ENCODE data around the gene CACNB3.

Gene CACNB3
- total RNA-seq = 2.4 to 18.3 (median 9.2) reads per million in 9 experiments

GRCh38 chr12:48817873-48818830 is at the start of gene CACNB3:
Gene CACNB3 (plus strand): TSS chr12:48818496. CDS start chr12:48818930, 434 bp downstream.
- no peaks in the 10 kb centered on the region for H3K9me3 Mint-ChIP-seq
- H3K36me3 Mint-ChIP-seq (ENCODE audit: insufficient read depth) = peaks cover 9% of the 10 kb centered on the region
- DNase-seq (peak; percentile 75 to 76 (median 75)), ATAC-seq (replicated peaks) (peak; percentile 69)
- no peaks in the 10 kb centered on the region for H3K27me3 Mint-ChIP-seq
- peak within 1 kb of the TSS; percentile 89 to 93 for H3K4me3 Mint-ChIP-seq
- H3K4me1 Mint-ChIP-seq (ENCODE audit: low read depth in 2 of 2) = peaks cover 35 to 42% of the 10 kb centered on the region in 2 donors
- peak within 1 kb of the TSS; percentile 70 to 81 for H3K27ac Mint-ChIP-seq

- Mint-ChIP-seq H3K9me3 (no peaks in the 10 kb centered on the region), H3K4me1 (ENCODE audit: low read depth in 2 of 2) (peaks cover 11 to 14% of the 10 kb centered on the region in 2 donors), H3K4me3 (no peak overlapping the region), H3K27me3 (peaks cover 0 to 17% of the 10 kb centered on the region in 2 donors), H3K27ac (no peak overlapping the region), H3K36me3 (ENCODE audit: insufficient read depth) (no peaks in the 10 kb centered on the region)
- ATAC-seq (replicated peaks) = no peak
- no peak for DNase-seq
Measured at GRCh38 chr12:48768736-48769135, 49.6 kb upstream of the CACNB3 start.

- ATAC-seq (replicated peaks) (no peak), DNase-seq (no peak)
- H3K4me3 Mint-ChIP-seq = no peak overlapping the region
- no peak overlapping the region for H3K27ac Mint-ChIP-seq
- H3K4me1 Mint-ChIP-seq (ENCODE audit: low read depth in 2 of 2) = peaks cover 6 to 10% of the 10 kb centered on the region in 2 donors
- no peaks in the 10 kb centered on the region for H3K36me3 Mint-ChIP-seq (ENCODE audit: insufficient read depth)
- H3K27me3 Mint-ChIP-seq = peaks cover 6 to 34% of the 10 kb centered on the region in 2 donors
- no peaks in the 10 kb centered on the region for H3K9me3 Mint-ChIP-seq
Measured at GRCh38 chr12:48770756-48771155, 47.5 kb upstream of the CACNB3 start.

GRCh38 chr12:48771588-48772112 is 46.6 kb upstream of the CACNB3 start:
- Mint-ChIP-seq H3K27ac (no peak overlapping the region), H3K4me1 (ENCODE audit: low read depth in 2 of 2) (peaks cover 0 to under 1% of the 10 kb centered on the region in 2 donors), H3K4me3 (no peak overlapping the region), H3K27me3 (peaks cover 6 to 34% of the 10 kb centered on the region in 2 donors), H3K9me3 (no peaks in the 10 kb centered on the region), H3K36me3 (ENCODE audit: insufficient read depth) (no peaks in the 10 kb centered on the region)
- ATAC-seq (replicated peaks) (no peak), DNase-seq (no peak)

DNA sequence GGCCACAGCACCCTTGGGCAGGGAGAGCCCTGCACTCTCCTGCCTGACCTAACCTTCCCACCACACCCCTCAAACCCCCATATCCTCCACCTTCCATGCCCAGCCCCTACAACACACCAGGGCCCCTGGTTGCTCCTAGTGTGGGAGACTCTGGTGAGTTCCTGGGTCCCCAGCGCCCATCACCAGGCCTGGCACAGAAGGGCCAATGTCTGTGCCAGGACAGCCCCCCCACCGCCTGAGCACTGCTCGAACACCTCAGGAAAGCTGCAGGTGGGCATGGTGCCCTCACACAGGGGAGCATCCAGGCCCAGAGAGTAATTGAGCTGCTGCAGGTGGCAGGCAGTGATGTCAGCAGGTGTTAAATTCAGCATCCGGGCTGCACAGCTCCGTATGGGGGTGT is 44.6 kb upstream of the CACNB3 start:
- Mint-ChIP-seq H3K36me3 (ENCODE audit: insufficient read depth) (no peaks in the 10 kb centered on the region), H3K27me3 (peaks cover 6 to 39% of the 10 kb centered on the region in 2 donors), H3K4me3 (no peak overlapping the region), H3K4me1 (ENCODE audit: low read depth in 2 of 2) (no peaks in the 10 kb centered on the region), H3K27ac (peak overlapping the region in 1 of 2 donors; percentile 14), H3K9me3 (no peaks in the 10 kb centered on the region)
- DNase-seq = no peak
- no peak for ATAC-seq (replicated peaks)

DNA sequence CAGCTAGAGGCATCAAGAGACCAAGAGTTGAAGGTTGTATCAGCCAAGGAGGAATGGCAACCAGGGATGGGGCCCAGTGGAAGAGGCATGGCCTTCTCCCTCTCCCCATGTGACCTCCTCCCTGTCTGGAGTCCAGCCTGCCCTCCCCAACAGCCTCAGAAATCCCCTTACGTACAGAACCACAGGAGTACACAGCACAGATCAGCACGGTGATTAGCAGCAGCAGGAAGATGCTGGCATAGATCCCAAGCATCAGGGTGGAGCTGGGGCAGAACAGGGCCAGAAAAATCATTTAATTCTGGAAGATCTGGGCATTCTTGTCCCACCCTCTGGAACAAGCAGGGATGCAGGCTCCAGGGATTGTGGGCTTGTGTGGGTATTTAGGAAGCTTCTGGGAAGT is 43.8 kb upstream of the CACNB3 start:
- no peaks in the 10 kb centered on the region for H3K36me3 Mint-ChIP-seq (ENCODE audit: insufficient read depth)
- no peaks in the 10 kb centered on the region for H3K4me1 Mint-ChIP-seq (ENCODE audit: low read depth in 2 of 2)
- no peak overlapping the region for H3K27ac Mint-ChIP-seq

DNA sequence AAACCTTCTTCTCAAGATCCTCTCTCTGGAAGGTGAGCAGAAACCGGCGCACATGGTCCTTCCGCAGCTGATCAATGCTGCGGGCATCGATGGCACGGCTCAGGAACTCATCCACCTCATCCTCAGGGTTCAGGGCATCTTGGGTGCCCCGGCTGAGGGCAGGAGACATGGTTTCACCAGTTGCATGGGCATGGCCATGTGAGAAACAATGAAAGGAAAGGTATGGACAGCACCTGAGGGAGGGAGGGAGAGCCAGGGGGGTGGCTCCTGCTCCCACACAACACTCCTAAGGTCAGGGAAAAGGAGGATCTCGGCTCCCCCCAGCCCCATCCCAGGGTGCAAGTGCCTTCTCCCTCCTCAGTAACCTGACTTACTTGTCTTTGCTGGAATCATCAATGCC is 43.0 kb upstream of the CACNB3 start:
- Mint-ChIP-seq H3K4me3 (no peak overlapping the region), H3K27me3 (peaks cover 6 to 42% of the 10 kb centered on the region in 2 donors), H3K36me3 (ENCODE audit: insufficient read depth) (no peaks in the 10 kb centered on the region), H3K27ac (no peak overlapping the region), H3K9me3 (no peaks in the 10 kb centered on the region), H3K4me1 (ENCODE audit: low read depth in 2 of 2) (no peaks in the 10 kb centered on the region)
- ATAC-seq (replicated peaks) (no peak), DNase-seq (no peak)

More for the DNA sequence above, 43.8 kb upstream of the CACNB3 start:
- DNase-seq (no peak), ATAC-seq (replicated peaks) (no peak)
- H3K27me3 Mint-ChIP-seq = peaks cover 6 to 37% of the 10 kb centered on the region in 2 donors
- H3K4me3 Mint-ChIP-seq = no peak overlapping the region
- H3K9me3 Mint-ChIP-seq = no peaks in the 10 kb centered on the region

GRCh38 chr12:48775991-48776649 is 42.2 kb upstream of the CACNB3 start:
- ATAC-seq (replicated peaks) (no peak), DNase-seq (no peak)
- no peaks in the 10 kb centered on the region for H3K9me3 Mint-ChIP-seq
- no peak overlapping the region for H3K4me3 Mint-ChIP-seq
- H3K36me3 Mint-ChIP-seq (ENCODE audit: insufficient read depth) = no peaks in the 10 kb centered on the region
- H3K27me3 Mint-ChIP-seq = peaks cover 6 to 41% of the 10 kb centered on the region in 2 donors
- no peaks in the 10 kb centered on the region for H3K4me1 Mint-ChIP-seq (ENCODE audit: low read depth in 2 of 2)
- H3K27ac Mint-ChIP-seq = no peak overlapping the region

GRCh38 chr12:48776956-48777355 is 41.3 kb upstream of the CACNB3 start:
- Mint-ChIP-seq H3K9me3 (no peaks in the 10 kb centered on the region), H3K4me3 (no peak overlapping the region), H3K27me3 (peaks cover 10 to 38% of the 10 kb centered on the region in 2 donors), H3K27ac (no peak overlapping the region), H3K4me1 (ENCODE audit: low read depth in 2 of 2) (no peaks in the 10 kb centered on the region), H3K36me3 (ENCODE audit: insufficient read depth) (no peaks in the 10 kb centered on the region)
- DNase-seq (no peak), ATAC-seq (replicated peaks) (no peak)

DNA sequence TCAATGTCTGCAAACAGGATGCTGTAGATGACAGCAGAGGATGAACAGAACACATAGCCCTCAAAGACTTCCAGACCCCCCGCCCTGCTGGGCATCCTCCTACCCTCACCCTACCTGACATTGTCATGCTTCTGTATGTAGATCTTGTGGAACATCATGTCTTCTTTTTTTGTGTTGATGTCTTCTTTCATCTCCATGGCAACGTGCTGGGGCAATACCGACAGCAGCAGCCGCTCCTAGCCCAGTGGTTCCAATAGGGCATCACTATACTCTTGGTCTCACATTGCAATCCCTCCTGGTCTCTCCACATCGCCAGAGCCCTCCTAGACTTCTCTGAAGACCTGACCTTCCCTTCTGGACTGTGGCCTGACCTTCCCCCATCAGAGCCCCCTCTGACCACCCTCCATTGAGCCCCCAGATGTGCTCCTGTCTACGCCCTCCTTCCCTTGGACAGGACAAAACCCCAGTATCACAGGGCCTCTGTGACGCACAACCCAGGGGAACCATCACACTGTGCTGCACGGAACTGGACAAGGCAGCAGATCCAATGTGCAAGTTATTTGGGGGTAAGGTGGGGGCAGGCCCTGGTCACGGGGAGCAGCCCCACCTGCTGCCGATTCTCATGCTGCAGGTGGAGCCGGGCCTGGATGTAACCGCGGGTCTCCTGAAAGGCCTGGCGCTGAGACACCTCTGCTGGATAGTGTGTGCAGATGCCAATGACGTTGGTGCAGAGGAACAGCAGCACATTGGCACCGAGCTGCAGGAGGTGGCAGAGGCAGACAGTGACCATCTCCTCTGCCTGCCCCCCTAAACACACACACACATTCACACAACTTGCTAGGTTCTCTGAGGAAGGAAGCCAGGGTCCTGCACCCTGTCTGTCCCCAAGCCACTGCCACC is 40.5 kb upstream of the CACNB3 start:
- ATAC-seq (replicated peaks) (no peak), DNase-seq (no peak)
- no peaks in the 10 kb centered on the region for H3K36me3 Mint-ChIP-seq (ENCODE audit: insufficient read depth)
- peaks cover 15 to 46% of the 10 kb centered on the region in 2 donors for H3K27me3 Mint-ChIP-seq
- no peaks in the 10 kb centered on the region for H3K4me1 Mint-ChIP-seq (ENCODE audit: low read depth in 2 of 2)
- no peaks in the 10 kb centered on the region for H3K9me3 Mint-ChIP-seq
- H3K27ac Mint-ChIP-seq = peak overlapping the region in 1 of 2 donors; percentile 14
- H3K4me3 Mint-ChIP-seq = no peak overlapping the region

- Mint-ChIP-seq H3K9me3 (no peaks in the 10 kb centered on the region), H3K4me3 (no peak overlapping the region), H3K36me3 (ENCODE audit: insufficient read depth) (no peaks in the 10 kb centered on the region), H3K27me3 (peaks cover 12 to 41% of the 10 kb centered on the region in 2 donors), H3K27ac (no peak overlapping the region), H3K4me1 (ENCODE audit: low read depth in 2 of 2) (no peaks in the 10 kb centered on the region)
- DNase-seq (no peak), ATAC-seq (replicated peaks) (no peak)
Measured at GRCh38 chr12:48779869-48780268, 38.4 kb upstream of the CACNB3 start.

- no peaks in the 10 kb centered on the region for H3K36me3 Mint-ChIP-seq (ENCODE audit: insufficient read depth)
- H3K9me3 Mint-ChIP-seq = no peaks in the 10 kb centered on the region
- H3K27ac Mint-ChIP-seq = no peak overlapping the region
- peaks cover 17 to 43% of the 10 kb centered on the region in 2 donors for H3K27me3 Mint-ChIP-seq
- no peak overlapping the region for H3K4me3 Mint-ChIP-seq
- ATAC-seq (replicated peaks) (no peak), DNase-seq (no peak)
- H3K4me1 Mint-ChIP-seq (ENCODE audit: low read depth in 2 of 2) = no peaks in the 10 kb centered on the region
Measured at GRCh38 chr12:48780381-48781025, 37.8 kb upstream of the CACNB3 start.

Data from effector memory CD8-positive, alpha-beta T cell (primary cell).